OCI-LY1 (cell line): ENCODE data around the gene CRIM1.

Experiments used
- H2AFZ ChIP-seq: fragments of 200-600 bp; sonication (generic), shearing (Covaris generic); 2 replicates; pipeline ENCODE4 v1.6.0; 2014; ENCODE audit warnings: antibody characterized with exemption, mild to moderate bottlenecking, low read length
- H3F3A ChIP-seq: fragments of 200-600 bp; sonication (generic), shearing (Covaris generic); 2 replicates; pipeline ENCODE4 v1.6.0; 2014; ENCODE audit warnings: mild to moderate bottlenecking, antibody characterized with exemption, low read length, moderate library complexity; ENCODE audit not compliant: insufficient read depth
- H3K27ac ChIP-seq: fragments of 200-600 bp; sonication (generic); 2 replicates; pipeline ENCODE4 v1.5.1; 2014; ENCODE audit warnings: low read length, mixed run types, mild to moderate bottlenecking, low read depth; ENCODE audit not compliant: poor library complexity, severe bottlenecking
- H3K27me3 ChIP-seq: fragments of 200-600 bp; sonication (generic); 2 replicates; pipeline ENCODE4 v1.6.0; 2014; ENCODE audit warnings: antibody characterized with exemption, mild to moderate bottlenecking, low read length, moderate library complexity; ENCODE audit not compliant: insufficient read depth
- H3K36me3 ChIP-seq: fragments of 200-600 bp; sonication (generic); 2 replicates; pipeline ENCODE4 v1.6.1; 2014; ENCODE audit warnings: mild to moderate bottlenecking, antibody characterized with exemption, low read length, moderate library complexity, mixed read lengths; ENCODE audit not compliant: insufficient read depth
- H3K4me1 ChIP-seq: fragments of 200-600 bp; sonication (generic); 2 replicates; pipeline ENCODE4 v1.5.1; 2014; ENCODE audit warnings: mild to moderate bottlenecking, low read length, moderate library complexity; ENCODE audit not compliant: insufficient read depth, severe bottlenecking
- H3K4me2 ChIP-seq: fragments of 200-600 bp; sonication (generic), shearing (Covaris generic); 2 replicates; pipeline ENCODE4 v1.6.1; 2014; ENCODE audit warnings: low read length
- H3K4me3 ChIP-seq: fragments of 200-600 bp; sonication (generic); 2 replicates; pipeline ENCODE4 v1.5.1; 2014; ENCODE audit warnings: low read length, low read depth, mild to moderate bottlenecking, mixed read lengths; ENCODE audit not compliant: poor library complexity, severe bottlenecking
- H3K79me2 ChIP-seq: fragments of 200-600 bp; shearing (Covaris generic); 2 replicates; pipeline ENCODE4 v1.6.1; 2016; ENCODE audit warnings: mixed run types, low read length, mixed read lengths; ENCODE audit not compliant: insufficient read depth
- H3K9ac ChIP-seq: fragments of 200-600 bp; sonication (generic), shearing (Covaris generic); 2 replicates; pipeline ENCODE4 v1.6.1; 2014; ENCODE audit warnings: mild to moderate bottlenecking, low read length, mixed read lengths
- H3K9me2 ChIP-seq: fragments of 200-600 bp; sonication (generic), shearing (Covaris generic); 2 replicates; pipeline ENCODE4 v1.6.1; 2014; ENCODE audit warnings: low read depth, mild to moderate bottlenecking, low read length, mixed read lengths
- H3K9me3 ChIP-seq: fragments of 200-600 bp; shearing (Covaris generic); 2 replicates; pipeline ENCODE4 v1.6.1; 2014; ENCODE audit warnings: low read length, mixed read lengths
- H4K20me1 ChIP-seq: fragments of 200-600 bp; sonication (generic), shearing (Covaris generic); 2 replicates; pipeline ENCODE4 v1.6.0; 2016; ENCODE audit warnings: mild to moderate bottlenecking, low read length; ENCODE audit not compliant: insufficient read depth
- CTCF ChIP-seq: fragments of 200-600 bp; sonication (generic), shearing (Covaris generic); IDR thresholded peaks from 2 replicates; pipeline ENCODE4 v1.5.1; 2017; ENCODE audit warnings: mild to moderate bottlenecking, antibody characterized with exemption, low read length, moderate library complexity, mixed read lengths
- EZH2 ChIP-seq: fragments of 200-600 bp; sonication (generic), shearing (Covaris generic); IDR thresholded peaks from 2 replicates; pipeline ENCODE4 v1.8.0; 2017; ENCODE audit warnings: borderline replicate concordance, mixed run types, mild to moderate bottlenecking, antibody characterized with exemption, low read length, moderate library complexity, mixed read lengths

Gene CRIM1

GRCh38 chr2:36459725-36460137 lies 104.2 kb downstream of the CRIM1 start:
- no peaks in the 10 kb centered on the region for H3K79me2 ChIP-seq
- no peaks in the 10 kb centered on the region for H3K4me1 ChIP-seq
- no peak overlapping the region for H2AFZ ChIP-seq
- no peak overlapping the region for H3K4me3 ChIP-seq
- no peak overlapping the region for H3K9ac ChIP-seq
- no peaks in the 10 kb centered on the region for H3K9me2 ChIP-seq
- H3K9me3 ChIP-seq: no peaks in the 10 kb centered on the region
- TF ChIP-seq CTCF (no peak), EZH2 (no peak)
- no peaks in the 10 kb centered on the region for H4K20me1 ChIP-seq
- H3F3A ChIP-seq: no peaks in the 10 kb centered on the region
- no peak overlapping the region for H3K27ac ChIP-seq
- no peak overlapping the region for H3K4me2 ChIP-seq
- no peaks in the 10 kb centered on the region for H3K27me3 ChIP-seq
- H3K36me3 ChIP-seq: no peaks in the 10 kb centered on the region

- H3F3A ChIP-seq: no peaks in the 10 kb centered on the region
- no peaks in the 10 kb centered on the region for H3K4me1 ChIP-seq
- H4K20me1 ChIP-seq: no peaks in the 10 kb centered on the region
- H3K27ac ChIP-seq: no peak overlapping the region
- H2AFZ ChIP-seq: no peak overlapping the region
- H3K27me3 ChIP-seq: no peaks in the 10 kb centered on the region
- H3K4me2 ChIP-seq: no peak overlapping the region
- no peaks in the 10 kb centered on the region for H3K36me3 ChIP-seq
- TF ChIP-seq EZH2 (no peak), CTCF (no peak)
- H3K9ac ChIP-seq: no peak overlapping the region
- H3K79me2 ChIP-seq: no peaks in the 10 kb centered on the region
- H3K4me3 ChIP-seq: no peak overlapping the region
- no peaks in the 10 kb centered on the region for H3K9me3 ChIP-seq
- H3K9me2 ChIP-seq: no peaks in the 10 kb centered on the region
These were observed 105.6 kb downstream of the CRIM1 start for GRCh38 chr2:36461039-36461681.

- H3K79me2 ChIP-seq: no peaks in the 10 kb centered on the region
- H3K36me3 ChIP-seq: no peaks in the 10 kb centered on the region
- TF ChIP-seq EZH2 (no peak), CTCF (no peak)
- no peak overlapping the region for H3K27ac ChIP-seq
- no peaks in the 10 kb centered on the region for H3K27me3 ChIP-seq
- H3K9me2 ChIP-seq: no peaks in the 10 kb centered on the region
- no peaks in the 10 kb centered on the region for H4K20me1 ChIP-seq
- no peaks in the 10 kb centered on the region for H3F3A ChIP-seq
- H3K9ac ChIP-seq: no peak overlapping the region
- no peaks in the 10 kb centered on the region for H3K9me3 ChIP-seq
- H2AFZ ChIP-seq: no peak overlapping the region
- H3K4me1 ChIP-seq: no peaks in the 10 kb centered on the region
- H3K4me3 ChIP-seq: no peak overlapping the region
- H3K4me2 ChIP-seq: no peak overlapping the region
These were observed 106.8 kb downstream of the CRIM1 start for GRCh38 chr2:36462311-36462935.
